Liver (tissue), 9 donors: Measurements from ENCODE around the gene ZNF311. TPM values are rescaled to one million over a fixed set of nuclear protein-coding genes. Genes with fewer than 3 reads are reported as not detected.
"Not testable (repeated sequence)": the region's sequence is repeated elsewhere in the genome, so short reads cannot be mapped to it uniquely, and the experiment has no call there.

Experiments used
- DNase-seq: peaks from one replicate; pipeline ENCODE4 v3.0.0-alpha.2; 2017; ENCODE audit warnings: low spot score
- H3K27ac ChIP-seq, 2 donors: one replicate each; pipeline ENCODE4 v1.7.0; 2013; ENCODE audit warnings: inconsistent platforms in 2 of 2, low read length in 2 of 2, control low read depth in 1 of 2, low read depth in 1 of 2, mild to moderate bottlenecking in 1 of 2
- H3K27me3 ChIP-seq, 4 donors: one replicate each; pipeline versions ENCODE4 v1.6.1 to v1.7.0; 2013; ENCODE audit warnings: low read length in 3 of 4, inconsistent platforms in 1 of 4, mild to moderate bottlenecking in 1 of 4, moderate library complexity in 1 of 4; ENCODE audit not compliant: control insufficient read depth in 4 of 4, insufficient read depth in 4 of 4
- H3K36me3 ChIP-seq, 4 donors: one replicate each; pipeline versions ENCODE4 v1.6.1 to v1.7.0; 2013; ENCODE audit warnings: low read length in 3 of 4, mild to moderate bottlenecking in 3 of 4, low read depth in 1 of 4, moderate library complexity in 1 of 4; ENCODE audit not compliant: control insufficient read depth in 4 of 4, insufficient read depth in 3 of 4
- H3K4me1 ChIP-seq, 4 donors: one replicate each; pipeline versions ENCODE4 v1.6.1 to v1.7.0; 2013; ENCODE audit warnings: low read length in 3 of 4, mild to moderate bottlenecking in 3 of 4, moderate library complexity in 1 of 4; ENCODE audit not compliant: control insufficient read depth in 4 of 4, insufficient read depth in 4 of 4
- H3K4me3 ChIP-seq, 3 donors: one replicate each; pipeline versions ENCODE4 v1.6.1 to v1.7.0; 2013; ENCODE audit warnings: low read length in 3 of 3, control low read depth in 1 of 3, low read depth in 1 of 3, mild to moderate bottlenecking in 1 of 3
- H3K9ac ChIP-seq, 2 donors: one replicate each; pipeline ENCODE4 v1.7.0; 2013; ENCODE audit warnings: low read length in 2 of 2, mild to moderate bottlenecking in 2 of 2, moderate library complexity in 2 of 2, control low read depth in 1 of 2, low read depth in 1 of 2
- H3K9me3 ChIP-seq, 4 donors: one replicate each; pipeline versions ENCODE4 v1.6.1 to v1.7.0; 2013; ENCODE audit warnings: low read length in 3 of 4; ENCODE audit not compliant: control insufficient read depth in 4 of 4
- CTCF ChIP-seq: fragments of 150-350 bp; IDR thresholded peaks from 2 replicates; pipeline ENCODE4 v1.5.1; 2017; ENCODE audit warnings: improper control_type of control experiment, low read depth, low read length; ENCODE audit not compliant: missing input control
- EGR1 ChIP-seq, 2 donors: IDR thresholded peaks; 2 replicates each; pipeline ENCODE4 v1.6.1; 2016 to 2018; ENCODE audit warnings: antibody characterized with exemption in 2 of 2, low read depth in 2 of 2
- FOXA1 ChIP-seq: IDR thresholded peaks from 2 replicates; pipeline ENCODE4 v1.6.1; 2016; ENCODE audit warnings: antibody characterized with exemption
- FOXA2 ChIP-seq: IDR thresholded peaks from 2 replicates; pipeline ENCODE4 v1.6.1; 2016; ENCODE audit warnings: antibody characterized with exemption
- GABPA ChIP-seq, 2 donors: IDR thresholded peaks in 1 of 2; conservative IDR thresholded peaks in 1 of 2; 2 replicates each; pipeline ENCODE4 v1.6.1; 2016; ENCODE audit warnings: antibody characterized with exemption in 2 of 2, mild to moderate bottlenecking in 1 of 2, moderate library complexity in 1 of 2
- HNF4A ChIP-seq, 2 donors: conservative IDR thresholded peaks; 2 replicates each; pipeline ENCODE4 v1.6.1; 2016; ENCODE audit warnings: antibody characterized with exemption in 2 of 2, mild to moderate bottlenecking in 2 of 2
- HNF4G ChIP-seq: IDR thresholded peaks from 2 replicates; pipeline ENCODE4 v1.6.1; 2016; ENCODE audit warnings: antibody characterized with exemption
- JUND ChIP-seq, 2 donors: IDR thresholded peaks; 2 replicates each; pipeline ENCODE4 v1.6.1; 2016; ENCODE audit warnings: antibody characterized with exemption in 2 of 2
- MAX ChIP-seq: IDR thresholded peaks from 2 replicates; pipeline ENCODE4 v1.6.1; 2016; ENCODE audit warnings: antibody characterized with exemption
- NR2F2 ChIP-seq: IDR thresholded peaks from 2 replicates; pipeline ENCODE4 v1.6.1; 2016; ENCODE audit warnings: antibody characterized with exemption
- RAD21 ChIP-seq, 2 donors: IDR thresholded peaks; 2 replicates each; pipeline ENCODE4 v1.6.1; 2016; ENCODE audit warnings: antibody characterized with exemption in 2 of 2, mild to moderate bottlenecking in 2 of 2
- REST ChIP-seq: IDR thresholded peaks from 2 replicates; pipeline ENCODE4 v1.6.1; 2016; ENCODE audit warnings: antibody characterized with exemption, mild to moderate bottlenecking
- SP1 ChIP-seq: IDR thresholded peaks from 2 replicates; pipeline ENCODE4 v1.6.1; 2018; ENCODE audit warnings: antibody characterized with exemption, mild to moderate bottlenecking
- TAF1 ChIP-seq: conservative IDR thresholded peaks from 2 replicates; pipeline ENCODE4 v1.6.1; 2016; ENCODE audit warnings: antibody characterized with exemption, mild to moderate bottlenecking
- YY1 ChIP-seq: IDR thresholded peaks from 2 replicates; pipeline ENCODE4 v1.6.1; 2016; ENCODE audit warnings: antibody characterized with exemption, mild to moderate bottlenecking
- WGBS: extraction: QIAGEN DNeasy Blood & Tissue Kit; methylation state at CpG from one replicate; pipeline ENCODE4 v1.1.7; 2013; 5-methylcytosine and 5-hydroxymethylcytosine counted together
- polyA plus RNA-seq, 2 donors: library from polyadenylated mRNA; stranded (reverse) in 1 of 2; unstranded in 1 of 2; fragments of 200-250 nt in 1 of 2; fragments of >200 nt in 1 of 2; fragmentation: Nextera tagmentation in 1 of 2; extraction: Ambion mirVana in 1 of 2; gene quantifications; one replicate each; pipeline versions ENCODE4 v1.2.1 to v1.2.3, GENCODE V29; 2013 to 2015
- total RNA-seq, 2 donors: library from RNA; depleted of rRNA; stranded (reverse); fragments of >200 nt; gene quantifications; one replicate each; pipeline ENCODE4 v1.2.3, GENCODE V29; 2014
- TF ChIP-seq, protein P1 (sequence below): IDR thresholded peaks from 2 replicates; pipeline ENCODE4 v1.6.1; 2016; ENCODE audit warnings: antibody characterized with exemption
- donor health status: healthy.
- donor health status: healthy.
- donor health status: healthy.
- donor health status: healthy.
- donor health status: healthy.

The ZNF311 gene
- total and polyA plus RNA-seq, 4 donors: 0.19 to 1.1 (median 0.36) TPM

DNA sequence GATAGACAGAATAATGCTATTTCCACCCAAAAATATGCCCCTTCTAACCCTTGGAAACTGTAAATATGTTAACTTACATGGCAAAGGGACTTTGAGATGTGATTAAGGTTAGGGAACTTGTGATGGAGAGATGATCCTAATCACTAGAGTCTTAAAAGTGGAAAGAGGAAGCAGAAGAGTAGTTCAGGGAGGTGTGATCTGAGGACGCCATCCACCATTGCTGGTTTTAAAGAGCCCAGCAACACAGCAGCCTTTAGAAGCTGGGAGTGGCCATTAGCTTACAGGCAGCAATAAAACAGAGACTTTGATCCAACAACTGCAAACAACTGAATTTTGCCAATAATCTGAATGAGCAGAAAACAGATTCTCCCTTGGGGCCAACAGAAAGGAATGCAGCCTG, 30.6 kb downstream of the ZNF311 start:
- WGBS: 71% methylated on average over 1 of the region's 1 CpG
- no peak for TF ChIP-seq MAX
- no peak for TF ChIP-seq EGR1 (IDR thresholded peaks at IDR 0.05; ENCODE audit: low read depth in 2 of 2)
- no peak for TF ChIP-seq YY1
- no peak for TF ChIP-seq NR2F2
- TF ChIP-seq GABPA (IDR thresholded peaks at IDR 0.05 in 1 of 2, conservative IDR thresholded peaks at IDR 0.05 in 1 of 2): no peak
- no peak for TF ChIP-seq HNF4A (conservative IDR thresholded peaks at IDR 0.05)
- TF ChIP-seq RAD21 (IDR thresholded peaks at IDR 0.05): no peak
- TF ChIP-seq HNF4G: no peak
- TF ChIP-seq SP1: no peak
- no peak for TF ChIP-seq CTCF
- no peak for TF ChIP-seq TAF1
- H3K4me1 ChIP-seq: peaks cover 0 to 2% (median 0%) of the 10 kb centered on the region in 4 donors
- peaks cover 0 to under 1% (median 0%) of the 10 kb centered on the region in 4 donors for H3K9me3 ChIP-seq
- peaks cover 0 to 1% (median 0%) of the 10 kb centered on the region in 4 donors for H3K36me3 ChIP-seq
- H3K27ac ChIP-seq: no peak overlapping the region
- no peak overlapping the region for H3K4me3 ChIP-seq
- H3K27me3 ChIP-seq: no peaks in the 10 kb centered on the region
- no peak for DNase-seq
- H3K9ac ChIP-seq: no peak overlapping the region

- H3K4me3 ChIP-seq, DNase-seq, H3K27me3 ChIP-seq, H3K27ac ChIP-seq, H3K9ac ChIP-seq, H3K4me1 ChIP-seq, H3K36me3 ChIP-seq: not testable (repeated sequence)
- 91% methylated on average over 21 of the region's 21 CpGs for WGBS
- peaks cover 0 to 14% (median 3%) of the 10 kb centered on the region in 4 donors for H3K9me3 ChIP-seq
These were observed 35.1 kb downstream of the ZNF311 start for GRCh38 chr6:28970056-28970455.

- WGBS: 75% methylated on average over 15 of the region's 15 CpGs
- H3K4me1 ChIP-seq: no peaks in the 10 kb centered on the region
- no peak overlapping the region for H3K9ac ChIP-seq
- no peaks in the 10 kb centered on the region for H3K36me3 ChIP-seq
- TF ChIP-seq MAX (no peak), FOXA2 (no peak), YY1 (no peak), NR2F2 (no peak)
- DNase-seq: no peak
- H3K27me3 ChIP-seq: no peaks in the 10 kb centered on the region
- H3K9me3 ChIP-seq: peaks cover 0 to 14% (median 3%) of the 10 kb centered on the region in 4 donors
- no peak overlapping the region for H3K27ac ChIP-seq
- H3K4me3 ChIP-seq: no peak overlapping the region
These were observed 36.0 kb downstream of the ZNF311 start for GRCh38 chr6:28969129-28969528.

GRCh38 chr6:28968476-28968875, 36.6 kb downstream of the ZNF311 start:
- Histone ChIP-seq H3K27ac (no peak overlapping the region), H3K9me3 (peaks cover 0 to 14% (median 3%) of the 10 kb centered on the region in 4 donors), H3K4me1 (no peaks in the 10 kb centered on the region), H3K4me3 (no peak overlapping the region), H3K9ac (no peak overlapping the region), H3K36me3 (no peaks in the 10 kb centered on the region), H3K27me3 (no peaks in the 10 kb centered on the region)
- 84% methylated on average over 4 of the region's 4 CpGs for WGBS
- DNase-seq: no peak
- TF ChIP-seq NR2F2: no peak
- no peak for TF ChIP-seq TAF1
- TF ChIP-seq FOXA1: no peak
- TF ChIP-seq CTCF: no peak
- TF ChIP-seq, protein P1, sequence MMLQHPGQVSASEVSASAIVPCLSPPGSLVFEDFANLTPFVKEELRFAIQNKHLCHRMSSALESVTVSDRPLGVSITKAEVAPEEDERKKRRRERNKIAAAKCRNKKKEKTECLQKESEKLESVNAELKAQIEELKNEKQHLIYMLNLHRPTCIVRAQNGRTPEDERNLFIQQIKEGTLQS: no peak
- no peak for TF ChIP-seq GABPA (IDR thresholded peaks at IDR 0.05 in 1 of 2, conservative IDR thresholded peaks at IDR 0.05 in 1 of 2)
- TF ChIP-seq JUND (IDR thresholded peaks at IDR 0.05): no peak
- TF ChIP-seq REST: no peak
- TF ChIP-seq HNF4A (conservative IDR thresholded peaks at IDR 0.05): no peak
